Upper lobe of left lung (tissue), 6 donors: ENCODE data around the gene ODF2L. TPM values are rescaled to one million over a fixed set of nuclear protein-coding genes. Genes with fewer than 3 reads are reported as not detected.
A peak's percentile ranks its signal among the peaks of the same experiment; 100 is the strongest.

Source experiments
- ATAC-seq, 2 donors: fragments of 200-7000 bp; cut with Tn5 transposase; one replicate each; pipeline ENCODE4 v1.9.1; 2022; ENCODE audit warnings: mild to moderate bottlenecking in 2 of 2, moderate library complexity in 2 of 2; ENCODE audit not compliant: low FRiP score in 2 of 2
- DNase-seq, 2 donors: peaks; one replicate each; pipeline ENCODE4 v3.0.0-alpha.2; 2019 to 2020
- H3K27ac ChIP-seq, 4 donors: fragments of 200-600 bp; sonication (generic); one replicate each; pipeline ENCODE4 v1.5.1; 2016 to 2019
- H3K27me3 ChIP-seq, 4 donors: fragments of 200-600 bp; sonication (generic); one replicate each; pipeline ENCODE4 v1.5.1; 2017 to 2019
- H3K36me3 ChIP-seq, 4 donors: fragments of 200-600 bp; sonication (generic); one replicate each; pipeline ENCODE4 v1.5.1; 2016 to 2019
- H3K4me1 ChIP-seq, 4 donors: fragments of 200-600 bp; sonication (generic); one replicate each; pipeline ENCODE4 v1.5.1; 2018 to 2019
- H3K4me3 ChIP-seq, 4 donors: fragments of 200-600 bp; sonication (generic); one replicate each; pipeline ENCODE4 v1.5.1; 2017 to 2019; ENCODE audit warnings: mild to moderate bottlenecking in 2 of 4, moderate library complexity in 1 of 4
- H3K9me3 ChIP-seq, 4 donors: fragments of 200-600 bp; sonication (generic); one replicate each; pipeline ENCODE4 v1.5.1; 2018 to 2019
- EP300 ChIP-seq, 4 donors: sonication (generic); formaldehyde crosslinking; IDR thresholded peaks; one replicate each; pipeline ENCODE4 v1.5.1; 2017; ENCODE audit warnings: antibody characterized with exemption in 4 of 4, control low read depth in 2 of 4
- POLR2A ChIP-seq, 4 donors: fragments of 450-650 bp; IDR thresholded peaks; one replicate each; pipeline ENCODE4 v1.5.1; 2016 to 2017; ENCODE audit warnings: antibody characterized with exemption in 4 of 4, mild to moderate bottlenecking in 2 of 4
- POLR2AphosphoS5 ChIP-seq, 2 donors: sonication (generic); formaldehyde crosslinking; IDR thresholded peaks; one replicate each; pipeline ENCODE4 v1.5.1; 2017; ENCODE audit warnings: antibody characterized with exemption in 2 of 2
- WGBS, 2 donors: methylation state at CpG; one replicate each; pipeline ENCODE4 v1.1.5; 2017 to 2018; 5-methylcytosine and 5-hydroxymethylcytosine counted together
- total RNA-seq, 6 donors: library from RNA; depleted of rRNA in 4 of 6; stranded (reverse); fragments of >200 nt in 4 of 6; gene quantifications; one replicate each; pipeline versions ENCODE4 v1.1.0 to v1.2.1, GENCODE V29; 2016 to 2021
- TF ChIP-seq, protein P1 (sequence below), 6 experiments: fragments of 450-650 bp in 4 of 6; fragments of 200-600 bp in 2 of 6; sonication (generic) in 2 of 6; IDR thresholded peaks; one replicate each; pipeline ENCODE4 v1.5.1; 2016 to 2019; ENCODE audit warnings: antibody characterized with exemption in 6 of 6
- donor health status: DM: no; HTN: no; CAD: no; lungs with moderate emphysema.
- donor health status: DM: no; HTN: yes; CAD: no; lungs with severe emphysema.

Gene ODF2L
- total RNA-seq, 6 donors from 2014 or later, result 22.2 to 179 (median 34.0) TPM

- 87% methylated on average over 4 of the region's 4 CpGs; no CpG with 5 or more reads in 1 of the 2 donors for WGBS, 2 donors
- H3K4me1 ChIP-seq, result peaks cover 0 to 3% (median 0%) of the 10 kb centered on the region in 4 donors
- no peak for TF ChIP-seq POLR2AphosphoS5 (IDR thresholded peaks at IDR 0.05)
- TF ChIP-seq, protein P1, sequence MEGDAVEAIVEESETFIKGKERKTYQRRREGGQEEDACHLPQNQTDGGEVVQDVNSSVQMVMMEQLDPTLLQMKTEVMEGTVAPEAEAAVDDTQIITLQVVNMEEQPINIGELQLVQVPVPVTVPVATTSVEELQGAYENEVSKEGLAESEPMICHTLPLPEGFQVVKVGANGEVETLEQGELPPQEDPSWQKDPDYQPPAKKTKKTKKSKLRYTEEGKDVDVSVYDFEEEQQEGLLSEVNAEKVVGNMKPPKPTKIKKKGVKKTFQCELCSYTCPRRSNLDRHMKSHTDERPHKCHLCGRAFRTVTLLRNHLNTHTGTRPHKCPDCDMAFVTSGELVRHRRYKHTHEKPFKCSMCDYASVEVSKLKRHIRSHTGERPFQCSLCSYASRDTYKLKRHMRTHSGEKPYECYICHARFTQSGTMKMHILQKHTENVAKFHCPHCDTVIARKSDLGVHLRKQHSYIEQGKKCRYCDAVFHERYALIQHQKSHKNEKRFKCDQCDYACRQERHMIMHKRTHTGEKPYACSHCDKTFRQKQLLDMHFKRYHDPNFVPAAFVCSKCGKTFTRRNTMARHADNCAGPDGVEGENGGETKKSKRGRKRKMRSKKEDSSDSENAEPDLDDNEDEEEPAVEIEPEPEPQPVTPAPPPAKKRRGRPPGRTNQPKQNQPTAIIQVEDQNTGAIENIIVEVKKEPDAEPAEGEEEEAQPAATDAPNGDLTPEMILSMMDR (IDR thresholded peaks at IDR 0.05), result no peak
- TF ChIP-seq POLR2A (IDR thresholded peaks at IDR 0.05), result no peak
- no peak for TF ChIP-seq EP300 (IDR thresholded peaks at IDR 0.05)
- H3K4me3 ChIP-seq, result no peak overlapping the region
- ATAC-seq (no peak), DNase-seq (peak in 1 of 2 donors; percentile 18)
- H3K27ac ChIP-seq, result no peak overlapping the region
- no peaks in the 10 kb centered on the region for H3K9me3 ChIP-seq
- no peaks in the 10 kb centered on the region for H3K36me3 ChIP-seq
- no peaks in the 10 kb centered on the region for H3K27me3 ChIP-seq
These were observed 14.8 kb upstream of the ODF2L start for GRCh38 chr1:86410879-86411278.

GRCh38 chr1:86409416-86410021 lies 13.4 kb upstream of the ODF2L start:
- peak; percentile 51 to 81 for ATAC-seq
- DNase-seq, result peak in 1 of 2 donors; percentile 85
- H3K27ac ChIP-seq, result peak overlapping the region in 1 of 4 donors; percentile 37
- H3K36me3 ChIP-seq, result no peaks in the 10 kb centered on the region
- no peaks in the 10 kb centered on the region for H3K27me3 ChIP-seq
- H3K9me3 ChIP-seq, result no peaks in the 10 kb centered on the region
- TF ChIP-seq EP300 (IDR thresholded peaks at IDR 0.05) (peak in 1 of 4 donors; percentile 56), POLR2AphosphoS5 (IDR thresholded peaks at IDR 0.05) (peak in 1 of 2 donors; percentile 17)
- TF ChIP-seq, protein P1 (IDR thresholded peaks at IDR 0.05), result no peak
- H3K4me3 ChIP-seq, result no peak overlapping the region
- 79 to 83% methylated on average over 5 to 6 of the region's 6 CpGs for WGBS, 2 donors
- peaks cover 0 to 3% (median 0%) of the 10 kb centered on the region in 4 donors for H3K4me1 ChIP-seq

DNA sequence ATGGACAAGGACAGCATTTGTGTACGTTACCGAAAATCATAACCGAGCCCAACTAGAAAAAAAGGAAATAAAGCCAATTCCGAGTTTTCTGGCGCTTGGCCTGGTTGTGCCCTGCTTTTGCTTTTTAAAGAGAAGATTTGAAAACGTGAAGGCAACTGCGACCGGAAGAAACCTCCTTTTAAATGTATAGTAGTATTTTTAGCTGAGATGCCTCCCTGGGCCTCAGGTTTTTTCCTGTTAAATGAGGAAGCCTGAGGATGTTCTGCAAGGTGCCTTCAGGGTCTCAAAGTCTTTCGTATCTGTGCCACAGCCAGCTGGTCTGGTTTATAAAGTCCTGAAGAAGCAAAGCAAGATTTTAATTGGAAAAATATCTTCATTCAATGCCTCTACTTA lies 371 bp upstream of the ODF2L start:
- DNase-seq (no peak), ATAC-seq (peak in 1 of 2 donors; percentile 2)
- Histone ChIP-seq H3K4me1 (peaks cover 12 to 27% (median 20%) of the 10 kb centered on the region in 4 donors), H3K27me3 (no peaks in the 10 kb centered on the region), H3K9me3 (no peaks in the 10 kb centered on the region), H3K36me3 (no peaks in the 10 kb centered on the region), H3K27ac (peak overlapping the region; percentile 80 to 89 (median 84)), H3K4me3 (peak overlapping the region; percentile 69 to 82 (median 76))
- WGBS, 2 donors, result 1 to 4% methylated on average over 9 of the region's 9 CpGs
- no peak for TF ChIP-seq POLR2AphosphoS5 (IDR thresholded peaks at IDR 0.05)
- TF ChIP-seq, protein P1 (IDR thresholded peaks at IDR 0.05), result no peak
- TF ChIP-seq POLR2A (IDR thresholded peaks at IDR 0.05), result no peak
- TF ChIP-seq EP300 (IDR thresholded peaks at IDR 0.05), result no peak

- DNase-seq (no peak), ATAC-seq (no peak)
- H3K27ac ChIP-seq, result no peak overlapping the region
- H3K9me3 ChIP-seq, result no peaks in the 10 kb centered on the region
- H3K4me1 ChIP-seq, result peaks cover 12 to 32% (median 20%) of the 10 kb centered on the region in 4 donors
- peak overlapping the region in 1 of 4 donors; percentile 77 for H3K4me3 ChIP-seq
- H3K36me3 ChIP-seq, result no peaks in the 10 kb centered on the region
- TF ChIP-seq, protein P1 (IDR thresholded peaks at IDR 0.05), result no peak
- no peak for TF ChIP-seq POLR2A (IDR thresholded peaks at IDR 0.05)
- TF ChIP-seq POLR2AphosphoS5 (IDR thresholded peaks at IDR 0.05), result no peak
- no peak for TF ChIP-seq EP300 (IDR thresholded peaks at IDR 0.05)
- no peaks in the 10 kb centered on the region for H3K27me3 ChIP-seq
- WGBS, 2 donors, result 66 to 69% methylated on average over 2 of the region's 2 CpGs
These were observed 1.7 kb downstream of the ODF2L start for GRCh38 chr1:86394416-86394815.

DNA sequence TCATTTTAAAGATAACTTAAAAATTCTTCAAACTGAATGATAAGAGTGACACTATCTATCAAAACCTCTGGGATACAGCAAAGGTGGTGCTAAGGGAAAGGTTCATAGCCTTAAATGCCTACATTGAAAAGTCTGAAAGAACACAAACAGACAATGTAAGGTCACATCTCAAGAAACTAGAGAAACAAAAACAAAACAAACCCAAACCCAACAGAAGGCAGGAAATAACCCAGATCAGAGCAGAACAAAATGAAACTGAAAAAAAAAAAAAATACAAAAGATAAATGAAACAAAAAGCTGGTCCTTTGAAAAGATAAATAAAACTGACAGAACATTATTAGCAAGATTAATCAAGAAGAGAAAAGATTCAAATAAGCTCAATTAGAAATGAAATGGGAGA lies 6.8 kb downstream of the ODF2L start:
- Histone ChIP-seq H3K36me3 (no peaks in the 10 kb centered on the region), H3K9me3 (no peaks in the 10 kb centered on the region), H3K27ac (peak overlapping the region in 3 of 4 donors; percentile 22 to 54 (median 54)), H3K4me3 (no peak overlapping the region), H3K4me1 (peaks cover 10 to 30% (median 15%) of the 10 kb centered on the region in 4 donors), H3K27me3 (no peaks in the 10 kb centered on the region)
- DNase-seq, result no peak
- TF ChIP-seq POLR2AphosphoS5 (IDR thresholded peaks at IDR 0.05) (no peak), POLR2A (IDR thresholded peaks at IDR 0.05) (no peak), EP300 (IDR thresholded peaks at IDR 0.05) (no peak)
- TF ChIP-seq, protein P1 (IDR thresholded peaks at IDR 0.05), result no peak
- ATAC-seq, result no peak
